K562 (cell line): Measurements from ENCODE around the gene PTPN1. TPM values are rescaled to one million over a fixed set of nuclear protein-coding genes. Genes with fewer than 3 reads are reported as not detected.

ENCODE experiments used
- CLOCK ChIP-seq: fragments of 250-450 bp; sonication (Bioruptor Pico); IDR thresholded peaks from 2 replicates; pipeline ENCODE4 v1.4.0; 2020; ENCODE audit warnings: mild to moderate bottlenecking, moderate library complexity, borderline replicate concordance
- E2F3 ChIP-seq: fragments of 250-450 bp; sonication (Bioruptor Pico); IDR thresholded peaks from 2 replicates; pipeline ENCODE4 v1.4.0; 2020; ENCODE audit warnings: mild to moderate bottlenecking
- EGR1 ChIP-seq: fragments of 450-650 bp; conservative IDR thresholded peaks from 2 replicates; pipeline ENCODE4 v1.6.1; 2017; ENCODE audit warnings: mild to moderate bottlenecking
- ETS1 ChIP-seq: conservative IDR thresholded peaks from 2 replicates; pipeline ENCODE4 v1.6.1; 2011; ENCODE audit warnings: low read depth, mild to moderate bottlenecking, low read length; ENCODE audit not compliant: control insufficient read depth
- HMG20B ChIP-seq: fragments of 250-450 bp; sonication (Bioruptor Pico); IDR thresholded peaks from 2 replicates; pipeline ENCODE4 v1.5.0; 2021; ENCODE audit warnings: mild to moderate bottlenecking
- JUN ChIP-seq, 2 experiments: sonication (generic) in 1 of 2; formaldehyde crosslinking in 1 of 2; IDR thresholded peaks; 2 replicates each; pipeline versions ENCODE4 v1.6.1 to v1.8.0; 2012 to 2022; ENCODE audit warnings: borderline replicate concordance in 2 of 2, mild to moderate bottlenecking in 2 of 2, improper control_type of control experiment in 1 of 2, low read depth in 1 of 2, low read length in 1 of 2, missing genetic modification reagents in 1 of 2
- KLF6 ChIP-seq: fragments of 250-450 bp; sonication (Bioruptor Pico); IDR thresholded peaks from 2 replicates; pipeline ENCODE4 v1.4.0; 2020; ENCODE audit warnings: mild to moderate bottlenecking, moderate library complexity, borderline replicate concordance
- MCM3 ChIP-seq: fragments of 450-650 bp; IDR thresholded peaks from 2 replicates; pipeline ENCODE4 v1.6.1; 2016
- PHB ChIP-seq: fragments of 250-450 bp; sonication (Bioruptor Pico); IDR thresholded peaks from 2 replicates; pipeline ENCODE4 v1.5.0; 2021
- POLR3A ChIP-seq: IDR thresholded peaks from 2 replicates; pipeline ENCODE4 v1.6.1; 2011; ENCODE audit warnings: borderline replicate concordance, mild to moderate bottlenecking, moderate library complexity; ENCODE audit not compliant: insufficient read length, insufficient read depth; ENCODE audit errors: extremely low read depth
- SMARCE1 ChIP-seq: fragments of 450-650 bp; IDR thresholded peaks from 2 replicates; pipeline ENCODE4 v1.7.1; 2016; ENCODE audit warnings: mild to moderate bottlenecking
- SNAPC5 ChIP-seq: fragments of 250-450 bp; sonication (Bioruptor Pico); IDR thresholded peaks from 2 replicates; pipeline ENCODE4 v1.8.0; 2021; ENCODE audit warnings: moderate library complexity, mild to moderate bottlenecking, inconsistent platforms
- TBP ChIP-seq: optimal IDR thresholded peaks from 2 replicates; pipeline ENCODE3; 2011; ENCODE audit warnings: low read depth, low read length, improper control_type of control experiment
- YY1 ChIP-seq, 3 experiments: IDR thresholded peaks; 2 replicates each; pipeline ENCODE4 v1.6.1; 2011; ENCODE audit warnings: low read length in 2 of 3, mild to moderate bottlenecking in 2 of 3, moderate library complexity in 2 of 3, borderline replicate concordance in 1 of 3, control low read depth in 1 of 3, low read depth in 1 of 3; ENCODE audit not compliant: insufficient read depth in 3 of 3, insufficient replicate concordance in 2 of 3, control insufficient read depth in 1 of 3, insufficient read length in 1 of 3; ENCODE audit errors: extremely low read depth in 1 of 3
- ZBTB11 ChIP-seq, 3 experiments: fragments of 200-800 bp in 1 of 3; fragments of 250-450 bp in 1 of 3; fragments of 450-650 bp in 1 of 3; sonication (Bioruptor Pico) in 1 of 3; sonication (Bioruptor generic) in 1 of 3; formaldehyde crosslinking in 1 of 3; IDR thresholded peaks; 2 replicates each; pipeline versions ENCODE4 v1.6.1 to v1.8.0; 2016 to 2022; ENCODE audit warnings: mild to moderate bottlenecking in 2 of 3, missing genetic modification characterization in 2 of 3, missing compliant biosample characterization in 1 of 3, moderate library complexity in 1 of 3
- ZNF212 ChIP-seq: fragments of 450-650 bp; formaldehyde crosslinking; IDR thresholded peaks from 2 replicates; pipeline ENCODE4 v1.4.0; 2020; ENCODE audit warnings: mild to moderate bottlenecking
- ZNF239 ChIP-seq: fragments of 250-450 bp; sonication (Bioruptor Pico); IDR thresholded peaks from 2 replicates; pipeline ENCODE4 v1.4.0; 2020; ENCODE audit warnings: mild to moderate bottlenecking
- ZNF274 ChIP-seq: IDR thresholded peaks from 2 replicates; pipeline ENCODE4 v1.6.1; 2011; ENCODE audit warnings: low read depth, mild to moderate bottlenecking, low read length, moderate library complexity, borderline replicate concordance
- polyA plus RNA-seq, 8 experiments: library from polyadenylated mRNA; depleted of rRNA in 4 of 8; stranded (reverse) in 5 of 8; unstranded in 3 of 8; fragments of >200 nt; fragmentation: Nextera tagmentation in 2 of 8; fragmentation: Illumina TruSeq in 1 of 8; extraction: Ambion mirVana in 2 of 8; extraction: Trizol in 1 of 8; gene quantifications; 2 replicates each; pipeline versions ENCODE4 v1.2.1 to v1.2.3, GENCODE V29; 2011 to 2014; ENCODE audit warnings: inconsistent platforms in 1 of 8, missing spikeins in 1 of 8
- total RNA-seq, 7 experiments: library from RNA; depleted of rRNA in 6 of 7; stranded (reverse); fragments of >200 nt in 6 of 7; fragmentation: Illumina TruSeq in 2 of 7; extraction: Trizol in 2 of 7; gene quantifications; 2 replicates each; pipeline versions ENCODE4 v1.2.1 to v1.2.3, GENCODE V29; 2011 to 2021; ENCODE audit warnings: low replicate concordance in 1 of 7

The PTPN1 gene
- total and polyA plus RNA-seq, 9 of the 15 experiments (the other 6 are each of a cell fraction or from before 2014, with no cell fraction given) = 11.0 to 85.3 (median 54.0) TPM

- TF ChIP-seq KLF6 (CRISPR knock-in tag) = peak; percentile 30; the same call in 1 of the 2 replicates
- no peak for TF ChIP-seq ZNF274
- no peak for TF ChIP-seq ZNF212 (CRISPR knock-in tag)
- peak; percentile 38; the same call in 1 of the 2 replicates for TF ChIP-seq SMARCE1
- TF ChIP-seq E2F3 (CRISPR knock-in tag) = peak; percentile 81; the same call in 1 of the 2 replicates
- TF ChIP-seq YY1 (IDR thresholded peaks at IDR 0.05; ENCODE audit: borderline replicate concordance in 1 of 3, control insufficient read depth in 1 of 3, extremely low read depth in 1 of 3, insufficient read depth in 3 of 3, insufficient read length in 1 of 3, insufficient replicate concordance in 2 of 3, low read depth in 1 of 3, low read length in 2 of 3) = peak in 1 of 3 experiments; percentile 28
- peak; percentile 56 for TF ChIP-seq TBP
- no peak for TF ChIP-seq SNAPC5
- no peak for TF ChIP-seq ZBTB11 (CRISPR knock-in tag; IDR thresholded peaks at IDR 0.05)
- TF ChIP-seq HMG20B (CRISPR knock-in tag) = no peak
- TF ChIP-seq POLR3A = no peak
- no peak for TF ChIP-seq MCM3
- TF ChIP-seq ETS1 = no peak
- TF ChIP-seq CLOCK = no peak
- peak; percentile 59; the same call in 1 of the 2 replicates for TF ChIP-seq JUN (IDR thresholded peaks at IDR 0.05; ENCODE audit: borderline replicate concordance, low read depth, low read length)
- TF ChIP-seq JUN (CRISPR knock-in tag; IDR thresholded peaks at IDR 0.05; ENCODE audit: borderline replicate concordance) = no peak
- no peak for TF ChIP-seq PHB (CRISPR knock-in tag)
- peak; percentile 63 for TF ChIP-seq EGR1
- no peak for TF ChIP-seq ZNF239 (CRISPR knock-in tag)
These were observed 34.4 kb upstream of the PTPN1 start (continued) for GRCh38 chr20:50475681-50476292.
